Muscle of leg (tissue), 11 donors: Measurements from ENCODE around the gene TSPAN9. TPM values are rescaled to one million over a fixed set of nuclear protein-coding genes. Genes with fewer than 3 reads are reported as not detected.

Source experiments
- DNase-seq: peaks from one replicate; pipeline ENCODE4 v3.0.0; 2013
- H3K27ac ChIP-seq: one replicate; pipeline ENCODE4 v1.5.1; 2013; ENCODE audit warnings: mild to moderate bottlenecking, low read length, control low read depth
- H3K27me3 ChIP-seq: one replicate; pipeline ENCODE4 v1.6.1; 2013; ENCODE audit warnings: low read length; ENCODE audit not compliant: control insufficient read depth, insufficient read depth
- H3K36me3 ChIP-seq: one replicate; pipeline ENCODE4 v1.6.1; 2013; ENCODE audit warnings: low read length; ENCODE audit not compliant: control insufficient read depth, insufficient read depth
- H3K4me1 ChIP-seq: one replicate; pipeline ENCODE4 v1.6.1; 2013; ENCODE audit warnings: low read length; ENCODE audit not compliant: control insufficient read depth, insufficient read depth
- H3K4me3 ChIP-seq: one replicate; pipeline ENCODE4 v1.5.1; 2013; ENCODE audit warnings: low read length, control low read depth
- H3K9me3 ChIP-seq: replicated peaks from 2 replicates; pipeline ENCODE4 v1.6.1; 2013; ENCODE audit warnings: low read depth, low read length; ENCODE audit not compliant: control insufficient read depth
- WGBS: methylation state at CpG from one replicate; pipeline ENCODE4 v1.1.5; 2013; ENCODE audit warnings: missing lambda C conversion rate; ENCODE audit not compliant: insufficient coverage; 5-methylcytosine and 5-hydroxymethylcytosine counted together
- polyA plus RNA-seq, 8 donors: library from polyadenylated mRNA; unstranded; fragments of 120-200 nt; gene quantifications; one replicate each; pipeline versions ENCODE4 v1.2.1 to v1.2.3, GENCODE V29; 2013; ENCODE audit warnings: inconsistent platforms in 1 of 8, low replicate concordance in 1 of 8; ENCODE audit not compliant: insufficient read length in 8 of 8, insufficient read depth in 1 of 8
- total RNA-seq: library from RNA; stranded (reverse); fragments of 120-200 nt; gene quantifications from one replicate; pipeline ENCODE4 v1.2.4, GENCODE V29; 2013

TSPAN9 gene
- total and polyA plus RNA-seq, 9 donors = 56.6 to 142 (median 116) TPM

DNA sequence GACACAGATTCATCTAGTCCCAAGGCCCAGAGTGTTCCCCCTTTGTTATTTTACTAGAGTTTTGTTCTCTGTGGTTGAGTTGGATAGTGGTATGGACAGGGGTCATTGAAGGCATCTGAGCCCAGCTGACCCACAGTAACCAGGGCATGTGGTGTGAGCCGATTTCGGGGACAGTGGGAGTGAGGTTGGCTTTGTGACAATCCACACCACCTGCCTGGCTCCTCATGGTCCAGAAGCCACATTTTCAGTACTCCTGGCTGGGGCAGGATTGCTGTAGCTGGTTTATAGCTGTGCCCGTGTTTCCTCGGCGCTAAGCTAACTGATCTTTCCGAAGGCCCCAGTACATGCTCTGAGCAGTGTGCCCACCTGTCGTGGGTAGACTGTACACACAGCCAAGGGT, 116.0 kb downstream of the TSPAN9 start:
- Histone ChIP-seq H3K27ac (no peak overlapping the region), H3K4me3 (no peak overlapping the region), H3K36me3 (no peaks in the 10 kb centered on the region), H3K9me3 (no peaks in the 10 kb centered on the region), H3K27me3 (peaks cover 6% of the 10 kb centered on the region), H3K4me1 (peaks cover 21% of the 10 kb centered on the region)
- WGBS = 82% methylated on average over 7 of the region's 7 CpGs
- DNase-seq = no peak

DNA sequence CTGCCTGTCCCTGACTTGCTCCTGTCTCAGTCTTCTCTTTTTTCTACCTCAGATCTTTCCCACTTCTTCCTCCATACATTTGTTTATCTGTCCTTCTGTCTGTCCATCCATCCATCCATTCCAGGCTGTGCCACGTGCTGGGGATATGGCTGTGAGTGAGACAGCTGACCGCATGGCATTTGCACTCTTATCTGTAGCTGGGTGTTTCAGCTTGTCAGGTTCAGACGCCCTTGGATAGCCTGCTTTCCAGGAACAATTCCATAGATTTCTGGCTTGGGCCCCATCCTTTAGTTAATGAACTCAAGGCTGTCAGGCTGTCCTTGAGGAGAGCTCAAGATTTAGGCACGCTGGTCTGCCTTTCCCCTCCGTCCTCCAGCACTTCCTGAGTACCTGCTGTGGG, 116.6 kb downstream of the TSPAN9 start:
- H3K4me1 ChIP-seq = peaks cover 15% of the 10 kb centered on the region
- no peak overlapping the region for H3K4me3 ChIP-seq
- H3K36me3 ChIP-seq = no peaks in the 10 kb centered on the region
- no peaks in the 10 kb centered on the region for H3K9me3 ChIP-seq
- H3K27ac ChIP-seq = no peak overlapping the region
- peaks cover 6% of the 10 kb centered on the region for H3K27me3 ChIP-seq
- DNase-seq = no peak
- WGBS = 42% methylated on average over 1 of the region's 5 CpGs

DNA sequence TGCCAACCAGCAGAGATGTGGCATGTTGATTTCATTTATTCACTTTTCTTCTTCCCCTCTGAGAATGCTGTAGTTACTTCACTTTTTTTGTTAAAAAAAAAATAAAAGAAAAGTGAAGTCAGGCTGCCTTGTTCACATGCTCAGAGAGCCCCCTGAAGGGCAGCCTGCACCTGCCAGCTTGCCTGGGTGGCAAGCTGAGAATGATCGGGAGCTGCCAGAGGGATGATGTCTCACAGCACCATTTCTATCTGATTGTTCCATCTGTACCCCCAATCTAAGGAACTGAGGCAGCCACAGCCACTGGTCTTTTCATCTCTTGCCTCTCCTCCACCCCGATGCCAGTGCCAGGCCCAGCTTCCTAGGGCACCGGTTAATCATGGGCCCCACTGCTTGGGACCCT, 118.2 kb downstream of the TSPAN9 start:
- Histone ChIP-seq H3K36me3 (no peaks in the 10 kb centered on the region), H3K4me3 (no peak overlapping the region), H3K27me3 (peaks cover 11% of the 10 kb centered on the region), H3K9me3 (no peaks in the 10 kb centered on the region), H3K27ac (no peak overlapping the region), H3K4me1 (peaks cover 14% of the 10 kb centered on the region)
- DNase-seq = no peak
- whole genome bisulfite sequencing = 92% methylated on average over 3 of the region's 3 CpGs

DNA sequence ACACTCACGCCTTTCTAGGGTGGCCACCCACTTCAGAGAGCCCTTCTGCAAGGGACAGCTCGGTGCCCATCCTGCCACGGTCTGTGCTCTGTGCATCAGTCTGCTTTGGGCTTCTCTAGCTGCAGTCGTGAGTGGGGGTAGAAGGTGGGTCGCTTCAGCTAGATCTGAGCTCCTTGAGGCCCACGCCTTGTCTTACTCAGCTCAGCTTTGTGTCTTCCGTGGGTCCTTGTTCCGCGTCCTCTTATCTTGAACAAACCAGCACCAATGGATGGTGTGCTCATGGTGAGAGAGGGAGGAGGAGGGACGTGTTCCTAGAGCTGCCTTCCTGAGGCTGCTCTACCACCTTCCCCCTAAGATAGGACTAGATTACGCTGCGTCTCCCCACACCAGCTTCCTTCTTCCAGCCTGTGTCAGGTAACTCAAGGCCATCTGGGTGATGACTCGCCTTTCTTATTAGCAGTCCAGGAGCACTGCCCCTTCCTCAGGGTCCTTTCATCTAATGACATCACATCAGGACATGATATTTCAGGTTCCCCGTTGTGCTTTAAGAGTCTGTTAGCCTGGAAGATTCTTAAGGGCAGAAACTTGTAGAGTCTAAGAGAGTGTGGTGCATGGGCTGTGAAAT, 118.8 kb downstream of the TSPAN9 start:
- DNase-seq = no peak
- 85% methylated on average over 6 of the region's 14 CpGs for WGBS
- no peak overlapping the region for H3K4me3 ChIP-seq
- H3K9me3 ChIP-seq = no peaks in the 10 kb centered on the region
- H3K27me3 ChIP-seq = peaks cover 11% of the 10 kb centered on the region
- H3K36me3 ChIP-seq = no peaks in the 10 kb centered on the region
- no peak overlapping the region for H3K27ac ChIP-seq
- H3K4me1 ChIP-seq = peaks cover 15% of the 10 kb centered on the region

DNA sequence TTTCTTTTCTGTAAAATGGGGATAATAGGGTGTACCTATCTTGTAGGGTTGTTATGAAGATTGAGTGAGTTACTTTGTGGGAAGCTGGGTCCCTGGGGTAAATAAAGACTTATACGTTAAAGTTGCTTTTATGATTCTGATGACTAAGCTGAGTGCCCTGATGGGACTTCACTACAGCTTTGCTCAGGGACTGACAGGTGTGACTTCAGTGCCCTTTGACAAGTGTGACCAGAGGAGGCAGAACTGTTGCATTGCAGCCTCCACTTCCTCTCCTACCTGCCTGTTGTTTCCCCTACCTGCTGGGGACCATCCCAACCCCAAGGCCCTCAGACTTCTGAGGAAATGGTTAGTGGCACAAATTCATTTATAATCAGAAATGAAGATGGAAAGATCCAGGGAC, 119.3 kb downstream of the TSPAN9 start:
- no peak for DNase-seq
- Histone ChIP-seq H3K4me3 (no peak overlapping the region), H3K4me1 (peaks cover 20% of the 10 kb centered on the region), H3K27ac (no peak overlapping the region), H3K27me3 (peaks cover 13% of the 10 kb centered on the region), H3K9me3 (no peaks in the 10 kb centered on the region), H3K36me3 (no peaks in the 10 kb centered on the region)
- WGBS = no CpG with 5 or more reads among the region's 1 CpG

DNA sequence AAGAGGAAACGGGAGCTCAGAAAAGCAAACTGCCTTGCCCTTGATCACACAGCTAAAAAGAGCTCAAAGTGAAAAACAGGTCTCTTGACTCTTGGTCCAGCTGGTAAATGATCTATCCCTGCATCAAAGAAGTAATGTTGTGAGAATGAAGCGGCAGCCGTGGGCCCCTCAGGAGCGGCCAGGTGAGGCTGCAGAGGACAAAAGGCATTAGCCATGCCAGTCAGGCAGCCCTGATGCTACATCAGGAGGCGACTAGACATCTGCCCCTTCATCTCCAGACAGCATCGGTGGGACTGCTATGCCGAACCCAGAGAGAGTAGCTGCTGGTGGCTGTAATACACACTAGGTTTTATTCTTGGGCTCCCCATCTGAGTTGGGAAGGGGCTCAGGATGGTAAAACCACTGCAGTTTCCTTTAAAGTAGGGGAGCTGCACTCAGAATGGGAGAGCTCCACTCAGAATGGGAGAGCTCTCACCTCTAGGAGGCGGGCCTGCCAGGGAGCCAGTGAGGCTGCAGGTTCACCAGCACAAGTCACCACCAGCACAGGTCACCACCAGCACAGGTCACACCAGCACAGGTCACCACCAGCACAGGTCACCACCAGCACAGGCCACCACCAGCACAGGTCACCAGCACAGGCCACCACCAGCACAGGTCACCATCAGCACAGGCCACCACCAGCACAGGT, 120.1 kb downstream of the TSPAN9 start:
- Histone ChIP-seq H3K4me1 (peaks cover 28% of the 10 kb centered on the region), H3K27ac (no peak overlapping the region), H3K9me3 (no peaks in the 10 kb centered on the region), H3K36me3 (no peaks in the 10 kb centered on the region), H3K27me3 (peaks cover 18% of the 10 kb centered on the region), H3K4me3 (no peak overlapping the region)
- WGBS = 79% methylated on average over 5 of the region's 8 CpGs
- no peak for DNase-seq

DNA sequence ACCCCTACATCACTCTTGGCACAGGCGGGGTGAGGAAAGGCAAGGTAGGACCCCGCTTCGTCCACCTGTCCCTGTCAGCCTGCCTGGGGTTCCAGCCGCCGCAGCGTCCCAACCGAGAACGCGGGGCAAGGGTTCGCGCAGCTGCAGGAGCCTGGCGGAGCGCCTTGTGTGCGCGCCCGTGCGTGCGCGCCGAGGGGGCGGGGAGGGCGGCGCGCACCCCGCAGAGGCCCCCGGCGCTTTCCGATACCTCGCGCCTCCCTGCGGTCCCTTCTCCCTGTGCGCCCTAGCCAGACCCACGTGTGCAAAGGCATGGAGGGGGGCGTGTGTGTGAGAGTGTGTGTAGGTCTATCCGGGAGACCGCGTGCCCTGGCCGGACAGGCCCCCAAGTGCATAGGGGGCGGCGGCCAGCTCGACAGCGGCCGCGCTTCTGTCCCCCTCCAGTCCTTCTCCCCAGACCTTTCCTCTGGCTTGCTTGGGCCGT, 122.4 kb downstream of the TSPAN9 start:
- peak overlapping the region; percentile 55 for H3K4me3 ChIP-seq
- peaks cover 20% of the 10 kb centered on the region for H3K27me3 ChIP-seq
- WGBS = 2% methylated on average over 41 of the region's 45 CpGs
- peak; percentile 64 for DNase-seq
- peaks cover 49% of the 10 kb centered on the region for H3K4me1 ChIP-seq
- peak overlapping the region; percentile 69 for H3K27ac ChIP-seq
- peaks cover 2% of the 10 kb centered on the region for H3K36me3 ChIP-seq
- H3K9me3 ChIP-seq = no peaks in the 10 kb centered on the region

DNA sequence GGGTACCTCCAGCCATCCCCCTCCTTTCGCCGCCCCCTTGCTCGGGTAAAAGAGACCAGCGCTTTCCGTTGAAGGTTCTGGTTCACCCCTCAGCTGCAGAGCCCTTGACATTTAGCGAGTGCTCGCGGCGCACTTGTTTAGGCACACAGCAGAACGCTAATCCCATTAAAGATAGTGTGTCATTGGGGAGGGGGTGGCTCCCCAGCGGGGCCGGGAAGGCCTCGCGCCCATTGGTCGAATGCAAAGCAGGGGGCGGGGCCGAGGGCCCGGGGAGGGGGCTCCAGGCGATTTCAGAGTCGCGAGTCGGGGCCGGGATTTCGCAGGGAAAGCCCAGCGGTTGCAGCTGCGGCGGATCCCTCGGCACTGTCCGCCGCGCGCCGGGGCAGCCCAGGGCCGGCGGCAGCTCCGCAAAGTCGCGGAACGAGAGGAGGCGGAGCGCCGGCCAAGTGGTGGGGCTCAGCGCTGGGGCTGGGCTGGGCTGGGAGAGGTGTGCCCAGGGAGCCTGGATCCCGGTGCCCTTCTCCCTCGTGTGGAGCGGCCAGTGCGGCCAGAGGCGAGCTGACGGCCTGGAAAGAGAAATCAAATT, 122.9 kb downstream of the TSPAN9 start:
- Histone ChIP-seq H3K4me3 (peak overlapping the region; percentile 55), H3K27me3 (peaks cover 20% of the 10 kb centered on the region), H3K4me1 (peaks cover 51% of the 10 kb centered on the region), H3K27ac (peak overlapping the region; percentile 69), H3K9me3 (no peaks in the 10 kb centered on the region), H3K36me3 (peaks cover 2% of the 10 kb centered on the region)
- DNase-seq = peak; percentile 90
- under 1% methylated on average over 45 of the region's 49 CpGs for WGBS

DNA sequence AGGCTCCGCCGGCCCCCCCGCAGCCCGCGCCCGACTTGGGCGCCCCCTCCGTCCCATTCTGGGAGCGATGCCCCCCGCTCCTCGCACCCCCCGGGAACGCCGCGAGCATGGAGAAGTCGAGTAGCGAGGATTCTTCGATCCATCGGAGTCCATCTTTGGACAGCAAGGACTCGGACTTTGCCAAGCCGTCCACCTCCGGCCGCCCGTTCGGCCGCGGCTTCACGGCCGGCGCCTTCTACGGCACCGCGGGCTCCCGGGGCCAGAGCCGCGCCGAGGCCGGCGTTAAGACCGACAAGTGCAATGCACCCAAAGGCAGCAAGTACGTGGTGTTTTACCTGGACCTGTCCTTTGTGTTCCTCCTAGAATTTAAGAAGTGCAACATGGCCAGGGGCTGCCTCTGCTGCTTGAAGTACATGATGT, 123.6 kb downstream of the TSPAN9 start:
- under 1% methylated on average over 38 of the region's 41 CpGs for WGBS
- Histone ChIP-seq H3K27me3 (peaks cover 20% of the 10 kb centered on the region), H3K9me3 (no peaks in the 10 kb centered on the region), H3K4me3 (peak overlapping the region; percentile 55), H3K36me3 (peaks cover 2% of the 10 kb centered on the region), H3K4me1 (peaks cover 58% of the 10 kb centered on the region), H3K27ac (peak overlapping the region; percentile 44)
- no peak for DNase-seq

DNA sequence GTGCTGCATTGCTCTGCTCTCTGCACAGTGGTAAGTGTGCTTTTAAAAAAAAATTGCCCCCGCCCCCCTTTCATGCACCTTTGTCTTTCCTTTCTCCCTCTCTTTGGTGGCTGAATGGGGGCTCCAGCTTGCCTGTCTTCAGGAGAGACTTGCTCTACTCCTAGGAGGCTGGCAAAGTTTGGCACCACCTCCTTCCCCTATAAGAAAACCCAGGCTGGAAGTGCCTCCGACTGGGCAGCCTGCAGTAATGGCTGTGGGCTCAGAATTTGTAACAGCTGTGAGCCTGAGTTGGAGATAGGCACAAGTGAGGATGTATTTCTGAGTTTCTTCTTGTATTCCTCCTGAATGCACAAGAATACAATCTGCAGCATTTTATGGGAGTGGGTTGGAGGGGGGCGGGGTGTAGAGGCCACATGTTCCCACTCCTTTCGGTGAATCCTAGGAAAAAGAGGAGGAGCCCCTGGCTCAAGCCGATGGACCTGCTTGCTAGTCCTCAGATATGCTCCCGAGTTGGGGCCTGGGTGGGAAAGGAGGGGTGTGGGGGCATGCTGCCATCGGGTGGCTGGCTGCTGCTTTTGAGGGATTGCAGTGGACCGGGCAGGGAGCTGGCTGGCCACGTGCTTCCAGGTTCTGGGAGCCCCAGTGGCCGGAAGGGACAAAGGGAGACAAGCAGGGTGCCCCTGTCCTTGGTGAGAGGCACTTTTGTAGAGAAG, 124.3 kb downstream of the TSPAN9 start:
- no peaks in the 10 kb centered on the region for H3K9me3 ChIP-seq
- DNase-seq = peak; percentile 56
- peaks cover 19% of the 10 kb centered on the region for H3K27me3 ChIP-seq
- WGBS = 23% methylated on average over 7 of the region's 10 CpGs
- H3K27ac ChIP-seq = peak overlapping the region; percentile 44
- H3K4me1 ChIP-seq = peaks cover 64% of the 10 kb centered on the region
- H3K36me3 ChIP-seq = peaks cover 5% of the 10 kb centered on the region
- peak overlapping the region; percentile 55 for H3K4me3 ChIP-seq
